GM23338 (cell line): ENCODE measurements around the gene STAM.

ENCODE experiments used
- CREB1 ChIP-seq: fragments of 250-450 bp; sonication (Bioruptor Pico); IDR thresholded peaks from 2 replicates; pipeline ENCODE4 v1.5.0; 2020; ENCODE audit warnings: low read depth, mild to moderate bottlenecking, moderate library complexity
- EZH2 ChIP-seq: fragments of 200-600 bp; sonication (generic); IDR thresholded peaks from one replicate; pipeline ENCODE4 v1.8.0; 2017; ENCODE audit warnings: antibody characterized with exemption, mild to moderate bottlenecking, low read depth; ENCODE audit not compliant: unreplicated experiment
- EZH2phosphoT487 ChIP-seq: fragments of 200-600 bp; sonication (generic); IDR thresholded peaks from one replicate; pipeline ENCODE4 v1.8.1; 2018; ENCODE audit warnings: antibody characterized with exemption; ENCODE audit not compliant: unreplicated experiment
- JUNB ChIP-seq: IDR thresholded peaks from one replicate; pipeline ENCODE4 v1.6.1; 2016; ENCODE audit warnings: antibody characterized with exemption; ENCODE audit not compliant: unreplicated experiment
- NANOG ChIP-seq: IDR thresholded peaks from 2 replicates; pipeline ENCODE4 v1.6.1; 2016; ENCODE audit warnings: antibody characterized with exemption, borderline replicate concordance
- POLR2AphosphoS5 ChIP-seq: IDR thresholded peaks from 2 replicates; pipeline ENCODE4 v1.6.1; 2016; ENCODE audit warnings: antibody characterized with exemption, low read depth
- STAT1 ChIP-seq: IDR thresholded peaks from one replicate; pipeline ENCODE4 v1.6.1; 2016; ENCODE audit warnings: antibody characterized with exemption; ENCODE audit not compliant: unreplicated experiment
- ZNF114 ChIP-seq: fragments of 250-450 bp; sonication (Bioruptor Pico); IDR thresholded peaks from 2 replicates; pipeline ENCODE4 v1.5.0; 2020; ENCODE audit warnings: mild to moderate bottlenecking, moderate library complexity
- ZNF331 ChIP-seq: fragments of 250-450 bp; sonication (Bioruptor Pico); IDR thresholded peaks from 2 replicates; pipeline ENCODE4 v1.5.0; 2020; ENCODE audit warnings: low read depth, mild to moderate bottlenecking, moderate library complexity
- TF ChIP-seq, protein P1 (sequence below), 2 experiments: fragments of 200-600 bp in 1 of 2; sonication (generic) in 1 of 2; conservative IDR thresholded peaks; 2 replicates each; pipeline versions ENCODE4 v1.5.1 to v1.6.1; 2016 to 2017; ENCODE audit warnings: antibody characterized with exemption in 2 of 2, low read depth in 2 of 2, mild to moderate bottlenecking in 2 of 2, moderate library complexity in 1 of 2
- TF ChIP-seq, protein P2 (sequence below): IDR thresholded peaks from one replicate; pipeline ENCODE4 v1.6.1; 2018; ENCODE audit warnings: antibody characterized with exemption; ENCODE audit not compliant: unreplicated experiment
- TF ChIP-seq, protein P3 (sequence below): IDR thresholded peaks from 2 replicates; pipeline ENCODE4 v1.6.1; 2016; ENCODE audit warnings: antibody characterized with exemption

DNA sequence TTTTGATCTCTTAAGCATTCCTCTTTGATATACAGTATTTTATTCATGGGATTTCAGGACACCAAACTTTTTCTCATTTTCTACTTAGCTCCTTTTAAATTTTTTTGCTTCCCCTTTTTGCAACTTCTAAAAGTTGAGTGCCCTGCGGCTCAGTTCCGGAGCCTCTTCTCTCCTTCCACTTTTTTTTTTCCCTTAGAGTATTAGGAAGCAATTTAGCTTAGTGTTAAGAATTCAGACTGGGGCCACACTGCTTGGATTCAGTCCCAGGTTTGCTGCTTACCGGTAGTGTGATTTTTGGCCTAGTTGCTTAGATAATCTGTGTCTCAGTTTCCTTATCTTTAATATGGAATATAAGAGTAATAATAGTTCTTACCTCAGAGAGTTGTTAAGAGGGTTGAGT, 3.4 kb downstream of the STAM start:
- TF ChIP-seq EZH2phosphoT487, result no peak
- TF ChIP-seq, protein P1, sequence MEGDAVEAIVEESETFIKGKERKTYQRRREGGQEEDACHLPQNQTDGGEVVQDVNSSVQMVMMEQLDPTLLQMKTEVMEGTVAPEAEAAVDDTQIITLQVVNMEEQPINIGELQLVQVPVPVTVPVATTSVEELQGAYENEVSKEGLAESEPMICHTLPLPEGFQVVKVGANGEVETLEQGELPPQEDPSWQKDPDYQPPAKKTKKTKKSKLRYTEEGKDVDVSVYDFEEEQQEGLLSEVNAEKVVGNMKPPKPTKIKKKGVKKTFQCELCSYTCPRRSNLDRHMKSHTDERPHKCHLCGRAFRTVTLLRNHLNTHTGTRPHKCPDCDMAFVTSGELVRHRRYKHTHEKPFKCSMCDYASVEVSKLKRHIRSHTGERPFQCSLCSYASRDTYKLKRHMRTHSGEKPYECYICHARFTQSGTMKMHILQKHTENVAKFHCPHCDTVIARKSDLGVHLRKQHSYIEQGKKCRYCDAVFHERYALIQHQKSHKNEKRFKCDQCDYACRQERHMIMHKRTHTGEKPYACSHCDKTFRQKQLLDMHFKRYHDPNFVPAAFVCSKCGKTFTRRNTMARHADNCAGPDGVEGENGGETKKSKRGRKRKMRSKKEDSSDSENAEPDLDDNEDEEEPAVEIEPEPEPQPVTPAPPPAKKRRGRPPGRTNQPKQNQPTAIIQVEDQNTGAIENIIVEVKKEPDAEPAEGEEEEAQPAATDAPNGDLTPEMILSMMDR (conservative IDR thresholded peaks at IDR 0.05; ENCODE audit: low read depth in 2 of 2), result no peak
- no peak for TF ChIP-seq JUNB
- TF ChIP-seq EZH2, result no peak
- no peak for TF ChIP-seq POLR2AphosphoS5
- TF ChIP-seq, protein P2, sequence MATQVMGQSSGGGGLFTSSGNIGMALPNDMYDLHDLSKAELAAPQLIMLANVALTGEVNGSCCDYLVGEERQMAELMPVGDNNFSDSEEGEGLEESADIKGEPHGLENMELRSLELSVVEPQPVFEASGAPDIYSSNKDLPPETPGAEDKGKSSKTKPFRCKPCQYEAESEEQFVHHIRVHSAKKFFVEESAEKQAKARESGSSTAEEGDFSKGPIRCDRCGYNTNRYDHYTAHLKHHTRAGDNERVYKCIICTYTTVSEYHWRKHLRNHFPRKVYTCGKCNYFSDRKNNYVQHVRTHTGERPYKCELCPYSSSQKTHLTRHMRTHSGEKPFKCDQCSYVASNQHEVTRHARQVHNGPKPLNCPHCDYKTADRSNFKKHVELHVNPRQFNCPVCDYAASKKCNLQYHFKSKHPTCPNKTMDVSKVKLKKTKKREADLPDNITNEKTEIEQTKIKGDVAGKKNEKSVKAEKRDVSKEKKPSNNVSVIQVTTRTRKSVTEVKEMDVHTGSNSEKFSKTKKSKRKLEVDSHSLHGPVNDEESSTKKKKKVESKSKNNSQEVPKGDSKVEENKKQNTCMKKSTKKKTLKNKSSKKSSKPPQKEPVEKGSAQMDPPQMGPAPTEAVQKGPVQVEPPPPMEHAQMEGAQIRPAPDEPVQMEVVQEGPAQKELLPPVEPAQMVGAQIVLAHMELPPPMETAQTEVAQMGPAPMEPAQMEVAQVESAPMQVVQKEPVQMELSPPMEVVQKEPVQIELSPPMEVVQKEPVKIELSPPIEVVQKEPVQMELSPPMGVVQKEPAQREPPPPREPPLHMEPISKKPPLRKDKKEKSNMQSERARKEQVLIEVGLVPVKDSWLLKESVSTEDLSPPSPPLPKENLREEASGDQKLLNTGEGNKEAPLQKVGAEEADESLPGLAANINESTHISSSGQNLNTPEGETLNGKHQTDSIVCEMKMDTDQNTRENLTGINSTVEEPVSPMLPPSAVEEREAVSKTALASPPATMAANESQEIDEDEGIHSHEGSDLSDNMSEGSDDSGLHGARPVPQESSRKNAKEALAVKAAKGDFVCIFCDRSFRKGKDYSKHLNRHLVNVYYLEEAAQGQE, result no peak
- no peak for TF ChIP-seq STAT1
- TF ChIP-seq NANOG, result no peak
- TF ChIP-seq CREB1 (CRISPR knock-in tag), result no peak
- TF ChIP-seq ZNF114, result no peak
- TF ChIP-seq, protein P3, sequence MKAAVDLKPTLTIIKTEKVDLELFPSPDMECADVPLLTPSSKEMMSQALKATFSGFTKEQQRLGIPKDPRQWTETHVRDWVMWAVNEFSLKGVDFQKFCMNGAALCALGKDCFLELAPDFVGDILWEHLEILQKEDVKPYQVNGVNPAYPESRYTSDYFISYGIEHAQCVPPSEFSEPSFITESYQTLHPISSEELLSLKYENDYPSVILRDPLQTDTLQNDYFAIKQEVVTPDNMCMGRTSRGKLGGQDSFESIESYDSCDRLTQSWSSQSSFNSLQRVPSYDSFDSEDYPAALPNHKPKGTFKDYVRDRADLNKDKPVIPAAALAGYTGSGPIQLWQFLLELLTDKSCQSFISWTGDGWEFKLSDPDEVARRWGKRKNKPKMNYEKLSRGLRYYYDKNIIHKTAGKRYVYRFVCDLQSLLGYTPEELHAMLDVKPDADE, result no peak
- TF ChIP-seq ZNF331 (CRISPR knock-in tag), result no peak
